ENCODE results near the gene ZNF133. TPM values are rescaled to one million over a fixed set of nuclear protein-coding genes. Genes with fewer than 3 reads are reported as not detected.

ZNF133 gene
- total RNA-seq, 6 experiments from 2014 or later, result 2.5 to 6.1 (median 4.8) TPM

- no peaks in the 10 kb centered on the region for H3K4me1 ChIP-seq
- WGBS (ENCODE audit: insufficient coverage, low coverage, low lambda C conversion rate, missing lambda C conversion rate), result 71% methylated on average over 12 of the region's 12 CpGs
- H3K9me3 ChIP-seq, result no peaks in the 10 kb centered on the region
- TF ChIP-seq POLR2A (IDR thresholded peaks at IDR 0.05), result no peak
- TF ChIP-seq CTCF (IDR thresholded peaks at IDR 0.05), result no peak
- intact Hi-C loops (cut with DNase I), result no loop called here
- no peaks in the 10 kb centered on the region for H3K27me3 ChIP-seq
- ATAC-seq (no peak), DNase-seq (no peak)
- H3K4me3 ChIP-seq, result no peak overlapping the region
- no peaks in the 10 kb centered on the region for H3K36me3 ChIP-seq
- H3K27ac ChIP-seq, result no peak overlapping the region
Measured at GRCh38 chr20:18258126-18258860, 30.0 kb upstream of the ZNF133 start.

- TF ChIP-seq POLR2A (IDR thresholded peaks at IDR 0.05), result no peak
- no peak for TF ChIP-seq CTCF (IDR thresholded peaks at IDR 0.05)
- Histone ChIP-seq H3K36me3 (no peaks in the 10 kb centered on the region), H3K4me3 (no peak overlapping the region), H3K9me3 (no peaks in the 10 kb centered on the region), H3K4me1 (no peaks in the 10 kb centered on the region), H3K27ac (no peak overlapping the region), H3K27me3 (no peaks in the 10 kb centered on the region)
- no peak for DNase-seq
- 65% methylated on average over 2 of the region's 3 CpGs for WGBS (ENCODE audit: insufficient coverage, low coverage, low lambda C conversion rate, missing lambda C conversion rate)
- ATAC-seq, result no peak
- intact Hi-C loops (cut with DNase I), result no loop called here
Measured at GRCh38 chr20:18259730-18260129, 28.6 kb upstream of the ZNF133 start.

GRCh38 chr20:18263723-18264122, 24.6 kb upstream of the ZNF133 start:
- no peaks in the 10 kb centered on the region for H3K27me3 ChIP-seq
- H3K9me3 ChIP-seq, result no peaks in the 10 kb centered on the region
- 13% methylated on average over 1 of the region's 1 CpG for WGBS (ENCODE audit: insufficient coverage, low coverage, low lambda C conversion rate, missing lambda C conversion rate)
- intact Hi-C loops (cut with DNase I), result no loop called here
- TF ChIP-seq CTCF (IDR thresholded peaks at IDR 0.05) (no peak), POLR2A (IDR thresholded peaks at IDR 0.05) (no peak)
- H3K27ac ChIP-seq, result no peak overlapping the region
- DNase-seq, result no peak
- peak in 2 of 4 donors; percentile 28 to 37 for ATAC-seq
- H3K4me1 ChIP-seq, result no peaks in the 10 kb centered on the region
- H3K36me3 ChIP-seq, result no peaks in the 10 kb centered on the region
- H3K4me3 ChIP-seq, result no peak overlapping the region

- ATAC-seq (no peak), DNase-seq (no peak)
- no peaks in the 10 kb centered on the region for H3K9me3 ChIP-seq
- H3K4me3 ChIP-seq, result no peak overlapping the region
- intact Hi-C loops (cut with DNase I), result no loop called here
- no peaks in the 10 kb centered on the region for H3K27me3 ChIP-seq
- H3K36me3 ChIP-seq, result no peaks in the 10 kb centered on the region
- no peaks in the 10 kb centered on the region for H3K4me1 ChIP-seq
- H3K27ac ChIP-seq, result no peak overlapping the region
- 45% methylated on average over 4 of the region's 4 CpGs for WGBS (ENCODE audit: insufficient coverage, low coverage, low lambda C conversion rate, missing lambda C conversion rate)
- no peak for TF ChIP-seq POLR2A (IDR thresholded peaks at IDR 0.05)
- TF ChIP-seq CTCF (IDR thresholded peaks at IDR 0.05), result no peak
Measured at GRCh38 chr20:18265441-18265840, 22.9 kb upstream of the ZNF133 start.
